GM12878 (cell line): ENCODE measurements around the gene FAM156A. TPM values are rescaled to one million over a fixed set of nuclear protein-coding genes. Genes with fewer than 3 reads are reported as not detected.

Experiments used
- ATAC-seq: fragments of 200-7000 bp; cut with Tn5 transposase; 3 replicates; pipeline ENCODE4 v1.9.1; 2020; ENCODE audit warnings: mild to moderate bottlenecking, moderate library complexity
- BruUV-seq: library from RNA; stranded (reverse); fragments of 400-500 nt; replicated peaks from 2 replicates; lab custom pipeline; 2021; lab: Mats Ljungman, UMichigan
- CTCF ChIA-PET: fragments of 300-600 bp; sonication (Branson Sonifier 250); formaldehyde crosslinking; extraction: SDS; loops from one replicate; lab custom pipeline; 2021; ENCODE audit warnings: inconsistent platforms; lab: Yijun Ruan, JAX
- POLR2A ChIA-PET: fragments of 350-600 bp; formaldehyde crosslinking; extraction: SDS; loops from one replicate; lab custom pipeline; 2021; ENCODE audit warnings: inconsistent platforms; lab: Charles Lee
- RAD21 ChIA-PET: fragments of 300-600 bp; sonication (Branson Sonifier 250); formaldehyde crosslinking; loops from one replicate; lab custom pipeline; 2023; ENCODE audit warnings: antibody characterized with exemption; ENCODE audit not compliant: unreplicated experiment; lab: Charles Lee
- SMC1A ChIA-PET: fragments of 300-600 bp; sonication (Branson Sonifier 250); formaldehyde crosslinking; loops from one replicate; lab custom pipeline; 2023; ENCODE audit not compliant: unreplicated experiment, uncharacterized antibody; lab: Charles Lee
- DNase-seq: peaks from one replicate; pipeline ENCODE4 v3.0.0-alpha.2; 2011; ENCODE audit warnings: low read depth, low spot score
- FAIRE-seq: peaks from 3 replicates; lab custom pipeline; 2011; peaks lifted over from hg19 to GRCh38; lab: Jason Lieb, UNC
- H2AFZ ChIP-seq: 2 replicates; pipeline ENCODE4 v1.6.0; 2011; ENCODE audit warnings: low read depth, low read length, control low read depth; ENCODE audit not compliant: control insufficient read depth
- H3K27ac ChIP-seq: 2 replicates; pipeline ENCODE4 v1.5.1; 2011; ENCODE audit warnings: control low read depth; ENCODE audit not compliant: control insufficient read depth, insufficient read depth
- H3K27me3 ChIP-seq, 2 experiments: replicated peaks in 1 of 2; 2 replicates each; pipeline versions ENCODE4 v1.6.0 to v1.6.1; 2011; ENCODE audit warnings: low read length in 1 of 2; ENCODE audit not compliant: control insufficient read depth in 2 of 2, insufficient read depth in 2 of 2
- H3K36me3 ChIP-seq, 2 experiments: 2 replicates each; pipeline ENCODE4 v1.5.1; 2011; ENCODE audit warnings: low read length in 1 of 2; ENCODE audit not compliant: control insufficient read depth in 2 of 2, insufficient read depth in 2 of 2
- H3K4me1 ChIP-seq: 2 replicates; pipeline ENCODE4 v1.6.1; 2011; ENCODE audit warnings: mild to moderate bottlenecking, low read length, moderate library complexity, mixed read lengths; ENCODE audit not compliant: control insufficient read depth, insufficient read depth
- H3K4me2 ChIP-seq: 2 replicates; pipeline ENCODE4 v1.6.0; 2011; ENCODE audit warnings: control low read depth; ENCODE audit not compliant: control insufficient read depth, insufficient read depth
- H3K4me3 ChIP-seq: fragments of 200-600 bp; sonication (generic); 2 replicates; pipeline ENCODE4 v1.5.1; 2016
- H3K79me2 ChIP-seq: 2 replicates; pipeline ENCODE4 v1.6.0; 2011; ENCODE audit warnings: low read length; ENCODE audit not compliant: control insufficient read depth, insufficient read depth
- H3K9ac ChIP-seq: 2 replicates; pipeline ENCODE4 v1.8.0; 2011; ENCODE audit warnings: low read length, control low read depth, mixed read lengths; ENCODE audit not compliant: control insufficient read depth, insufficient read depth
- H3K9me3 ChIP-seq: replicated peaks from 3 replicates; pipeline ENCODE4 v1.5.1; 2011; ENCODE audit warnings: mild to moderate bottlenecking, low read length; ENCODE audit not compliant: control insufficient read depth, insufficient read depth
- H4K20me1 ChIP-seq: 2 replicates; pipeline ENCODE4 v1.6.0; 2011; ENCODE audit not compliant: control insufficient read depth, insufficient read depth
- CTCF ChIP-seq, 3 experiments: IDR thresholded peaks in 2 of 3; conservative IDR thresholded peaks in 1 of 3; 2 replicates each; pipeline ENCODE4 v1.5.1; 2011; ENCODE audit warnings: low read depth in 3 of 3, low read length in 3 of 3, mild to moderate bottlenecking in 3 of 3, control low read depth in 2 of 3, moderate library complexity in 2 of 3, inconsistent platforms in 1 of 3, mixed read lengths in 1 of 3; ENCODE audit not compliant: control insufficient read depth in 2 of 3, insufficient read depth in 1 of 3; ENCODE audit errors: extremely low read depth in 1 of 3
- IKZF1 ChIP-seq: fragments of 450-650 bp; conservative IDR thresholded peaks from 2 replicates; pipeline ENCODE4 v1.6.1; 2017; ENCODE audit warnings: antibody characterized with exemption, mild to moderate bottlenecking
- SMC3 ChIP-seq: IDR thresholded peaks from 2 replicates; pipeline ENCODE4 v1.6.1; 2011; ENCODE audit warnings: low read length, improper control_type of control experiment, borderline replicate concordance
- WGBS: methylation state at CpG from one replicate; pipeline ENCODE4 v1.1.6; 2016; ENCODE audit warnings: low lambda C conversion rate; ENCODE audit not compliant: insufficient replicate concordance, insufficient coverage; ENCODE audit errors: missing lambda C conversion rate; 5-methylcytosine and 5-hydroxymethylcytosine counted together
- in situ Hi-C: fragments of 300-500 bp; cut with MboI; formaldehyde crosslinking; loops from 9 replicates; pipeline ENCODE4 v1.14.3; 2018; ENCODE audit warnings: mixed read lengths
- intact Hi-C: fragments of 100-400 bp; cut with micrococcal nuclease; formaldehyde crosslinking; loops from one replicate; pipeline ENCODE4 v1.14.2; 2022; ENCODE audit not compliant: unreplicated experiment
- polyA plus RNA-seq, 11 experiments: library from polyadenylated mRNA; depleted of rRNA in 4 of 11; unstranded in 6 of 11; stranded (reverse) in 5 of 11; fragments of >200 nt; fragmentation: Nextera tagmentation in 4 of 11; fragmentation: Illumina TruSeq in 1 of 11; extraction: Ambion mirVana in 4 of 11; extraction: Trizol in 1 of 11; gene quantifications; 1 replicate in 1 of 11; 2 replicates in 10 of 11; pipeline versions ENCODE4 v1.2.1 to v1.2.3, GENCODE V29; 2011 to 2016; ENCODE audit warnings: inconsistent platforms in 2 of 11, missing spikeins in 2 of 11, low read depth in 1 of 11
- total RNA-seq, 4 experiments: library from RNA; depleted of rRNA in 3 of 4; stranded (reverse); fragments of >200 nt in 3 of 4; fragmentation: Illumina TruSeq in 1 of 4; extraction: Trizol in 1 of 4; gene quantifications; 2 replicates each; pipeline versions ENCODE4 v1.2.1 to v1.2.3, GENCODE V29; 2013 to 2021

FAM156A gene
- total and polyA plus RNA-seq, 10 of the 15 experiments (the other 5 are each of a cell fraction or from before 2014, with no cell fraction given), result 2.9 to 25.2 (median 16.3) TPM

GRCh38 chrX:53000447-53001135, 42.3 kb upstream of the FAM156A start:
- in situ Hi-C loops (no loop called here), intact Hi-C loops (no loop called here)
- DNase-seq (no peak), FAIRE-seq (no peak), ATAC-seq (no peak)
- no TSS peak for BruUV-seq
- no peaks in the 10 kb centered on the region for H3K79me2 ChIP-seq
- WGBS, result 67% methylated on average over 36 of the region's 36 CpGs
- ChIA-PET SMC1A (no interaction called here), POLR2A (no interaction called here), CTCF (interaction anchor here (3.2 kb wide), 1 partner anchor 11 kb away, joined by 14 read pairs; no protein-coding TSS in a partner anchor), RAD21 (no interaction called here)
- H3K27me3 ChIP-seq, result no peaks in the 10 kb centered on the region
- no peaks in the 10 kb centered on the region for H4K20me1 ChIP-seq
- H3K9me3 ChIP-seq, result no peaks in the 10 kb centered on the region
- H3K9ac ChIP-seq, result no peak overlapping the region
- TF ChIP-seq CTCF (IDR thresholded peaks at IDR 0.05 in 2 of 3, conservative IDR thresholded peaks at IDR 0.05 in 1 of 3; ENCODE audit: control insufficient read depth in 2 of 3, extremely low read depth in 1 of 3, insufficient read depth in 1 of 3, low read depth in 3 of 3, low read length in 3 of 3), result no peak
- no peak for TF ChIP-seq SMC3
- TF ChIP-seq IKZF1, result no peak
- H3K4me3 ChIP-seq, result no peak overlapping the region
- H3K36me3 ChIP-seq, result no peaks in the 10 kb centered on the region
- no peak overlapping the region for H3K27ac ChIP-seq
- peak overlapping the region; percentile 41 for H2AFZ ChIP-seq
- no peaks in the 10 kb centered on the region for H3K4me1 ChIP-seq
- peak overlapping the region; percentile 2; the same call in 1 of the 2 replicates for H3K4me2 ChIP-seq
